GM18511 (cell line): ENCODE results near the gene ABCA1.
"Not testable (repeated sequence)": the region's sequence is repeated elsewhere in the genome, so short reads cannot be mapped to it uniquely, and the experiment has no call there.

ENCODE experiments used
- ATAC-seq: cut with Tn5 transposase; IDR thresholded peaks from one replicate; pipeline ENCODE4 v1.9.1; 2021; ENCODE audit warnings: mild to moderate bottlenecking, moderate library complexity; ENCODE audit not compliant: unreplicated experiment

The ABCA1 gene

DNA sequence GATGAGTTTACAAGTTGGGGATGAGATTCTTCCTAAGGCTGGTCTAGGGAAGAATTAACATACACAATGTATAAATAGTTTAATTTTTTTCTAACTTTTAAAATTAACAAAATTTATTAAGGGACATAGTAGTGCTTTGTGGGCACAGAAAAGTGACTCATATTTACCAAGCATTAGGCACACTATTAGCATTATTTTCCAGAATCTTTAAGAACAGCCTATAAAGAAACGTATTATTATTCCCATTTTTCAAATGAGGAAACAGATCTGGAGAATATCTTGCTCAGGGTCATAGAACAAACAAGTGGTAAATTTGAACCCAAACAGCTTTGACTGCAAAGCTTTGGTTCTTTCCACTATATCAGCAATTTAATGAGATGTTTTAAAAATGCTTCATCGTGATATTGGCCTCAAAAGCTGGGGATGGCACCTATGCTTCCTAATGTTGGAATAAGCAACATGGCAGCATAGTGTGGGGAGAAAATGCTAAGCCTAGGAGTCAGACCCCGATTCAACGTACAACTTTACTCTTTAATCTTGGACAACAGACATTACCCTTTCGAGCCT, 55.9 kb downstream of the ABCA1 start:
- ATAC-seq = no peak

DNA sequence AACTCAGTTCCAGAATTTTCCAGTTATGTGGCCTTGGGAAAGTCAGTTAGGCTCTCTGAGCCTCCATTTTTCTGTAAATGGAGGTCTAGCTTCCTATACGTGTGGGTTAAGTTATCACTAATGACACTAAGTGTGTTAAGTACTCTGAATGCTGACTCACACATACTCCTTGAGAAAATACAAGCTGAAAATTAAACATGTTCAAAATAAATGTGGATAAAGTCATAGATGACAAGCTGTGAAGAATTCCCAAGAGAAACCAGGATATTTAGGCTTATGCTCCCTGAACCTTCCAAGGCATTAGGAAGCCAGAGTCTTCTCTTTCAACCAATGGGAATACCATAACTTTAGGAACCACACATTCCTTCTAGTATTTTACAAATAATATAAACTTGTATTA, 58.1 kb downstream of the ABCA1 start:
- no peak for ATAC-seq

DNA sequence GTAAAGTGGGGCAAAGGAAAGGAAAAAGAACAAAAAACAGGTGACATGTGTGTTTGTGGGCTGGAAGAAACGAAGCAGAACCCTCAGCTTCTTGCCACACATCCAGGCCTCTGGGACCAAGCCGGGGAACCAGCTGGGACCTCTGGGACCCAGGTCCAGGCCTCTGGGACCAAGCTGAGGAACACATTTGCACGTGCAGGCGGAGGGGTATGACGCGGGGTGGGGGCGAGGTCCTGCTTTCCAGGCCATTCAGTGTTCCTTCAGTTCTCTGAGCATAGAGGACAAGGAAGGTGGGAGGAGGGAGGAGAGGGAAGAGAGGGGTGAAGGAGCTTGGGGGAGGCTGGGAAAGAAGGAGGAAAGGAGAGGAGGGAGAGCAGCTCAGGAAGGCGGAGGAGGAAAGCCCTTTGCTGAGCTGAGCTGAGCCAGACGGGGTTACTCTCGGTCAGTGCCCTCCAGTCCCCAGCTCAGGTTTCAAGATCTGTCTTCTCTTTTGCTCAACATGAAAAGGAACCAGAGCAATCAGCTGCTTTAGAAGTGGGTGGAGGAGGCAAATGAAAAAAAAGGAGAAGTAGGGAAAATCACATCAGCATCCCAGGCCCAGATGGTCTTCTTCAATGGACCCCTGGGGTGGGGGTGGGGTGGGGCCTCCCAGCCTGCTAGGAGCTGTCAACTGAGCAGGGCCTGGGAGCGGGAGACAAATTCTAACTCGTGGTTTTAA, 59.1 kb downstream of the ABCA1 start:
- peak; percentile 96 for ATAC-seq

DNA sequence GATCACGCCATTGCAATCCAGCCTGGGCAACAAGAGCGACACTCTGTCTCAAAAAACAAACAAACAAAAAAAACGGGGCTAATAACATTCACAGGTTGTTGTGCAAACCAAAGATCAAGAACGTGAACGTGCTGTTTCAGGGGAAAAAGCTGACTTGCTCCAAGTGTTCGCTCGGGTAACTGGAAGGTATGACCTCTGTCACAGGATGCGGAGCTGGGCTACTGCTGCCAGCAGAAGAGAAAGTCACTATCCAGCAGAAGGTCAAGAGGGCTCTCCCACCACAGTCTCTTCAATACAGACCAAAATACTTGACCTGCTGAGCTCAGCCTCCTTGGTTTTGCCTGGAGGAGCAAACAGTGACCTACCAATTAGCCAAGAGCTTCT, 59.7 kb downstream of the ABCA1 start:
- no peak for ATAC-seq

DNA sequence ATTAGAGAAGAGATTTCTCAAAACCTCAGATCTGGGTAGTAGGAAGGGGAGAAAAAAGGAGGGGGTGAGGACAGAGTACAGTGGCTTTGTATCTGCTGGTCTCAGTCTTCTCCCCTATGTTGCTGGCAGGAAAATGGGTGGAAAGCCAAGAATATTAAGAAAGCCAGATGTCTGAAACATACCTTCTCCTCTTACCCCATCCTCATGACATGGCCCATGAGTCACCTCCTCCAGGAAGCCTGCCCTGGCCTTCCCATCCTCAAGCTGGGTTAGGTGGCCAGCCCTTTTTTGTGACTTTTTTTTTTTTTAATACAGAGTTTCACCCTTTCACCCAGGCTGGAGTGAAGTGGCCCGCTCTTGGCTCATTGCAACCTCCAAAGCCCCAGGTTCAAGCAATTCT, 61.8 kb downstream of the ABCA1 start:
- ATAC-seq = no peak

DNA sequence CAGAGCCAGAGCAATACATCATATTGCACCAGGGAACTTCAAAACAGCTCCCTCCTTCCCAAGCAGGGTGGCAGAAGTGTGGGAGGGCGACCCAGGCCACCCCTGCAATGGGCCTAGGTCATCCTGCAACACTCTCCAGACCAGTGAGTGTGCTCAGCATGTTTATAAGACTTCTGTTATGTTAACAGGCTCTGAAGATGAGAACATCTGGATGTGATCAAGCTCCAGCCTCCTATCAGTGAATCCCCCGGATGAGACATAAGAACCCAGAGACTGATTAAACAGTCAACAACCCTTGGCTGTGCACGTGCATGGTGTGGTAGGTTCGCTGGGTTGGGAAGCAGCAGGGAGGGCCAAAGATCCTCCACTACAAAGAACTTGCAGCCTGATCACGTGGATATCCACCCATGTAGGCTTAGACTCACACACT, 63.3 kb downstream of the ABCA1 start:
- no peak for ATAC-seq

DNA sequence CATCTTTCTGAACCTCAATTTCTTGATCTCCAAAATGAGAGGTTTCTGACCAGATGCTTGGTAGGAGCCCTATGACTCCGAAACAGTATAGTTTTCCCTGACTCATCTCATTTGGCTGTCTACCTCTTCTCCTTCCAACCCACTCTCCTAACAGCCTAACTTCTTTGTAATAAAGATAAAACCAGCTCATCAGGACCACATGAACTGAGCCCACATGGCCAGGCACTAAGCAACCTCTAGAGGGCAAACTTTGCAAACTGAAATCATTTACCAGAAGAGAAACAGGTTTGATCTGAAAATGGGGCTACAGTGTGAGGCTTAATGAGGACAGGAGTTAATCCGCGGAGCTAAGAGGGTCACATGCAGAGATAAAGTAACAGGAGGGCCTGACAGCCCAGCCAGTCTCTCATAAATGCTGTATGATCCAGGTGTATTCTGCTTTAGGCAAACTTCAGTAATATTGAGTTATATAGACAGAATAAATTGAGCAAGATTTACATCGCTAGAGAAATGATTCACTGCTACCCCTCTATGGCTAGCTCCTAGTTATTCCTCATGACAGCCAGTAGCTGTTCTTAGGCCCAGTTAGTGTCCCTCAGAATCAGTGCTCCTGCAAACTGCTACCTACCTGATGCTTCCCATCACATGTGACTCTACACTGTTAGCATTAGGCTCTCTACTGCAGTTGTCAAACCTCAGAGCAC, 64.6 kb downstream of the ABCA1 start:
- ATAC-seq = peak; percentile 86

DNA sequence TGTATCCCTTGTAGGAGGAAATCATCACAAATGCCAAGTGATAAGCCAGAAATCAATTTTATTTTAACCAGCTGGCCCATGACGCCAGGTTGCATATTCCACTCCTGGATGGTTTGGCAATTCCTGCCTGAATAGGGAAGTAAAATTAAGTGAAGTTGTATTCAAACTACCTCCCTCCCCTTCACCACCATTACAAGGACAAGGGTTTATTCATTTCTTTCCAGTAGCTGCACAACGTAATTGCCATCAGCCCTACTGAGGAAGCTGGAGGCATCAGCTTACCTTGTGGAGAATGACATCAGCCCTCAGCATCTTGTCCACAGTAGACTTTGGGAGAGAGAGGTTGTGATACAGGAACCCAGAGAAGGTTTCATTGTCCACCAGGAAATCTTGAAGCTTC, 66.6 kb downstream of the ABCA1 start:
- ATAC-seq = no peak

DNA sequence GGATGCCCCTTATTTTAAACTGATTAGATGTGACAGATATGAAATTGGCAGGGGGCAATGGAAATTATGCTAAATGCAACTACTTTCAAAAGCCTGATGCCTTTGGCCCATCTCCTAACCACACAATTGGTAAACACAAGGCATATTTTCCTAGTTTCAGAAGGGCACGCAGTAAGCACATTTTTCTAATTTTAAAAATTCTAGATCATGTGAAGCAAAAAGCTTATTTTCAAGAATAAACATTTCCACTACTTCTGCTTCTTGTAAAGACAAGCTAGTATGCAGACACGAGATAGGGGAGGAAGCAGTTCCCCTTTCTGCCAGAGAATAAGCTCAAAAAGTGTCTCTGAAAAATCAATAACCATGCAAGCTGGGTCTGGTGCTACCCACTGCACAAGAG, 67.7 kb downstream of the ABCA1 start:
- ATAC-seq = peak; percentile 71

DNA sequence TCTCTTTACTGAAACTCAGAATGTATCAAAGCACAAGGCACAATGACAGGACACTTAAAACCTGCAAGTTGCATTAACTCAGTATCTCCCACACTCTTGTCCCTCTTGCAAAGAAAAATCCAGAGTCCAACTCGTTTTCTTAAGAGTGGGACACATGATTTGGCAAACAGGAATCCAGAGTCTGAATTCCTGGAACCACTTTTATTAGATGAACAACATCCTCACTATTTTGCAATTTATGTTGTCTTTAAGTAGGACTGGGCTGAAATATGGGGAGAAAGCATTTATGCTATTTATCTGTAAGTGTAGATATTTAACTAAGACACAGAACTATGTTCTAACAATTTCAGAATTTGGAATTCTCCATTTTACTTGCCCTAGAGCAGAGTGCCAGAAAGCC, 69.1 kb downstream of the ABCA1 start:
- no peak for ATAC-seq

DNA sequence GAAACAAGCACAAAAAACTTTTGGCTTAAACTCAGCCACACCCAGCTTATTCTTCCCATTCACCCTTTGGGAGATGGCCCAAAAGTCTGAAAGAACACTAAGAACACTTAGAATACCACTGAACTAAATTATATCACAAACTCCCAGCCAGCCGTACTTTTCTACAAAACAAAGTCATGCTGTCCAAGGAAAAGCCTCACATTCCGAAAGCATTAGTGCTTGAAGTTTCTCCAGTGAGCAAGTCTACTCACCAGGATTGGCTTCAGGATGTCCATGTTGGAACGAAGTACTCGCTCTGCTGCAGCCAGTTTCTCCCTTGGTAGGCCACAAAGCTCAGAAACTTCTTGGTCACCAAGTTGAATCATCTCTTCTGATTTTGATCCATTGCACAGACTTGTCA, 69.7 kb downstream of the ABCA1 start:
- no peak for ATAC-seq

DNA sequence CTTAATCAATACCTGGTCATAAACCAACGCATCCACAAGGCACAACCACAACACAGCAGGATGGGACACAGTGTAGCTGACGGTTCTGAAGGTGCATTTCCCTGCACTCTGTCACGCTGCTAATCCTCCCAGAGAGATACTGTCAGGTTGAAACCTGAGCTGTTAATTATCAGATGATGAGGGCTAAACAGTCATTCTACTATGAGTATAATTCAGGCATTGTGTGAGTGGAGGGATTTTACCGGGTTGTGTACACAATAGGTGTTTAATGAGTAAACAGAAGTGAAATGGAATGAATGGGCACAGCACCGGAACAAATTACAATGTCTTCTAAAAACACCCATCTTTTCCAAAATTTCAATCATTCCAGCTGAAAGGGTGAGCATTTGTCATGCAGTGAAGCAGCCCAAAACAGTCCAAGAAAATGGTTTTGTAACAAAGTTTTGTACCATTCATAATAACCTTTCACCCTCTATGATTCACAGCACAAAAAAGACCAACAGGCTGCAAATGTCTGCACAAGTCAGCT, 71.5 kb downstream of the ABCA1 start:
- no peak for ATAC-seq

DNA sequence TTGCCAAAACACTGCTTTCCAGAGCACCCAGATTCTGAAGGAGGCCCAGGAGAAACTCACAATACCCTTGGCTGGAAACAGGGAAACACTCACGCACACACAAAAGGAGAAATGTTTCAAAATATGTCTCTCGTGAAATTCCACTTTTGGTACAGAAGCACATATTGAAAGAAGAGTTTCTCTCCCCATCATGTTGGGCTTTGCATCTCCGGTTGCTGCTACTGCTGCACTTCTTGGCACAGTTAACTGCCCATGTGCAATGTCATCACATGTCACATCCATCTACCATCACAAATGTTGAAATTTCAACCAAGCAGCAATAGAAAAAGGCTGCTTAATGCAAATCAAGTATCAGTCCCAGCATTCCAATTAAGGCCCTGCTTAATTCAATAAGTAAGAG, 72.1 kb downstream of the ABCA1 start:
- ATAC-seq = no peak

DNA sequence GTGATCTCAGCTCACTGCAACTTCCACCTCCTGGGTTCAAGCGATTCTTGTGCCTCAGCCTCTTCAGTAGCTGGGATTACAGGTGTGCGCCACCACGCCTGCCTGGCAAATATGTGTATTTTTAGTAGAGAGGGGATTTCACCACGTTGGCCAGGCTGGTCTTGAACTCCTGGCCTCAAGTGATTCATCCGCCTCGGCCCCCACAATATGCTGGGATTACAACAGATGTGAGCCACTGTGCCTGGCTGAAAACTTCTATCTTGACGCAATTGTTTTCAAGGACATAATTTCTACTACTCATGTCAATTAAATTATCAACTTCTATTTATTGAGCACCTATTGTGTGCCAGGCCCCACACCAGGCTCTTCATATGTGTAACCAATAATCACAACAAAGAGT, 72.7 kb downstream of the ABCA1 start:
- not testable (repeated sequence) for ATAC-seq

DNA sequence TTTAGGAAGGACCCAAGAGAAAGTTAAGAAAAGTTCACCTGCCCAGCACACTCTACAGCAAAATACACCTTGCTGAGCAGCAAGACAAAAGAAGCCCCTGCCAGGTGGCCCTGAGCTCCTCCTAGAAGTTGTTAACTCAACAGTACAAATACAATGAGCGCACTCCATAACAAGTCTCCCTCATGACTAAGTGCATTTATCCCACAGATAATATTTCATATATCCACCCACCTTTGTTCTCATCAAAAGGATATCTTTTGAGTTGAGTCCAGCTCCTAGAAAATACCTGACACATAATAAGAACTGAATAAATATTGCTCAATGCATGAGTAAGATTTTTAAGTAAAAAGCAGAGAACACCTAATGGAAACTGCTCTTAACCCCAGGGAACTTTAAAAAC, 73.3 kb downstream of the ABCA1 start:
- ATAC-seq = no peak

DNA sequence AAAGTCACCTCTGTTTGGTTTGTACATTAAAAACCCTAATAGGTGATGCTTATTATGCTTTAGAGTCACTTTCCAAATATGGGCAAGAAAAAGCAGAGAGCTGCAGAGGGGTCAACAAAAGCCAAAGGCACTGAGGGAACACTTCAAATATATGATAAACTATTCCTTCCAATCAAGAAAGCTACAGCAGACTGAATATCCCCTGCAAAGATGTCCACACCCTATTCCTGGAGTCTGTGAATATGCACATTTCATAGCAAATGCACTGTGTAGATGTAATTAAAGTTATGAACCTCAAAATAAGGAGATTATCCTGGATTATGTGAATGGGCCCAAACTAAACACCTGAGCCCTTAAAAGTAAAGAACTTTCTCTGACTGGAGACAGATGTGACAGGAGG, 74.3 kb downstream of the ABCA1 start:
- no peak for ATAC-seq

DNA sequence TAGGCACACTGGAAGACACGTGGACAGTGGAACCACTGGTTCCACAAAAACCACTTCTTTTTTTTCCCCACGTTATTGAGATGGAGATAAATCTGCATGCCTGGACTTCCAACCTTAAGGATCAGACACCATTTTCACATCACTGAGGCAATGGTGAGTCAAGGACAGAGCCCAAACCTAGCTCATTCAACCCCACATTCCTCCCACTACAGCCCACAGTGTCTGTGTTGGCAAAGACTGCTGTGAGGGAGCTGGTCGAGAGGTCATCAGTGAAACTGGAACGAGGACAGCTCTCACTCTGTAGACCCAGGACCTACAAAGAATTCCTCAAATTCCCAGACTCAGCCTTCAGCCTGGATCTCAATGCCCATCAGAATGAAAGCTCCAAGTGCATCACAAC, 74.8 kb downstream of the ABCA1 start:
- no peak for ATAC-seq

DNA sequence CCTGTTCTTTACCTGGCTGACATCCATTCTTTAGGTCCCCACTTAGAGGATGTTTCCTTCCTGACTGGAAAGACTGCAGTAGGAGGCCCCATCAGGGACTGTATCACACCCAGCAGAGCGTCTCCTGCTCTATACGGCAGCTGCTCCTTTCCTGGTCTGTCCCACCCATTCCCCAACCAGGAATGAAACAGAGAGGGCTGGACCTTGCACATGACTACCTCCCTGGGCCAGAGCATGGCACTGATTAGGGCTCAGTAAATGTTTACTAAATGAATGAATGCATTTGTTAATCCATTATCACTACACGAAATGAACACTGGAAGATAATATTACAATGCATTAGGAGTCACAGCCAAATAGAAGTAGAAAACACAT, 76.4 kb downstream of the ABCA1 start:
- ATAC-seq = no peak

DNA sequence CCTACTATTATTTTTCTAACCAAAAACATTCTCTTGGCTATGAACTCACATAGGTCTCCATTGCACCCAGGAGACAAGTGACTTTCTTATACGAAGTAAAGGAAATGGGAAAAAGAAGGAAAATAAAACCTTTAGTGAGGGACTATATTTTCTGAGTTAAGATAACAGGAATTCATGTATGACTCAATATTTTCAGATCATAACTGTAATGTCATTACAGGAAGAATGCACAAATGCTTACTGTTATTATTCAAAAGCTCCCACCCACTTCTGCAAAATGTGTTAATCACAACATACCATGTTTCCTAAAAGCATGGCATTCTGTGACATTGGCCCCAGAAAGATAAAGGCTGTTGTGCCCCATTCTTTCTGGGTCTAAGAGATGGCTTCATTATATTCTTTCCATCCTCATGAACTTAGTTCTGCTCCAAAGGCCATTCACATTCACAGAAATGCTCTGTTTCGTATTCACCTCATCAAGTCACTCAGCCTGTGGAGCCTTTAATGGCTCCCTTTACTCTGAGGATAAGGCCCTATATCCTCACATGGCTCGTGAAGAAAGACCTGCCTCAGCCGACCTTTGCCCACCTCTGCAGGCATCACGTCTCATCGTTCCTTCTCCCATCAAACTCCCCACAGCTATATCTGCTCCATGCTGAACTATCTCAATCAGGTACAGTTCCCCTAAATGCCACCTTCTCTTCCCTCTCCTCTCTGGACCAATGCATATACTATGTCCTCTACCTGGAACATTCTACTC, 77.0 kb downstream of the ABCA1 start:
- ATAC-seq = no peak

DNA sequence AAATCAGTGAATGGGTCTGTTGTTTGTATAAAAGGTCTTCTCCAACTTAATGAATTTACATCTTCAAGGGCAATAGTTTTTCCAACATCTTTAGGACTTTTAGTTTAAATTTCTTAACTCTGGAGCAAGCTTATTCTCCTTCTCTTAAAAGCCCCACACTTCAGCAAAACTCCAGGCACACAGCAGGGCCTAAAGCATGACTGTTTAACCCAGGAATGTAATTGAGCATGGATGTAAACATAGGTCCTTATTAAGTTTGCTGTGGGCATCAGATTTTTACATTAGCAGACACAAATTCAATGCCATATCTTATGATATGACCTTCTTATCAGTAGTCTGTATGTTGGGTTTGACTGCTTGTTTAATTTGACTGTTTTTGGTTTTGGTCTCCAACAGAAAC, 78.9 kb downstream of the ABCA1 start:
- no peak for ATAC-seq

DNA sequence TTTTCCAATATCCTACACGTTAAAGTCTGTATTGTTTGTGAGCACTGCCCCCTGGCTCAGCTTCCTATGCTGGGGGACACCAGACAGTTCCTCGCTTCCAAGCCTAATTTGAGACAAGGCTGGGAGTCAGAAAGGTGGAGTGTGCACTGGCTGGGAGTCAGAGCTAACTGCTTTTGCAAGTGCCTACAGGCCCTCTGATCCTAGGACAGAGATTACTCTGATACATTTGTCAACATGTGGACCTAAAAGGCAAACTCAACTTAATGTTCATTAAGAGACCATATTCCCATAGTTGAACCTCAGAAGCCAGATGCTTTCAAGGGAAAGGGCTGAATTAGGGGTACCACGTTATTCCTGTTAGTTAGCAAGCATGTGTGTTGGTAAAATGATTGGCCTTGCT, 83.2 kb downstream of the ABCA1 start:
- ATAC-seq = no peak
